Heart left ventricle (tissue), 13 donors: ENCODE results near the gene TM2D1.

Experiments
- POLR2A ChIP-seq, 2 donors: fragments of 450-650 bp; IDR thresholded peaks; one replicate each; pipeline ENCODE4 v1.6.1; 2017; ENCODE audit warnings: antibody characterized with exemption in 2 of 2, mild to moderate bottlenecking in 2 of 2, moderate library complexity in 2 of 2
- TF ChIP-seq, protein P1 (sequence below), 12 donors: fragments of 200-600 bp; sonication (generic) in 4 of 12; IDR thresholded peaks; one replicate each; pipeline versions ENCODE4 v1.5.0 to v1.8.0; 2018 to 2022; ENCODE audit warnings: antibody characterized with exemption in 12 of 12, mild to moderate bottlenecking in 5 of 12
- donor health status: ischemic (EF 13 %, LVEDD 7.1; RV severe dilation, severe dysfunction).
- donor health status: DM: no; HTN: yes; CAD: no.
- donor health status: DM: no; HTN: no; CAD: no.
- donor health status: ischemic (EF 25% LVEDD 6.9; RV normal size, moderate dysfunction).
- donor health status: ischemic (EF 25% LVEDD 5.7; RV mildly dilated, moderate dysfunction).
- donor health status: ischemic (EF 35%, LVEDD 5.7; RV mildly dilated, moderate dysfunction).
- donor health status: nonischemic (EF 11% LVEDD 7.7; RV severe dilation, severe dysfunction).
- donor health status: DM: yes; HTN: yes; CAD: no.
- donor health status: PGD.
- donor health status: ischemic (EF 29% LVEDD 5.4; RV normal size, mild dysfunction).
- donor health status: nonischemic (EF 23%, LVEDD 6.1; RV moderate dilation, normal function).

DNA sequence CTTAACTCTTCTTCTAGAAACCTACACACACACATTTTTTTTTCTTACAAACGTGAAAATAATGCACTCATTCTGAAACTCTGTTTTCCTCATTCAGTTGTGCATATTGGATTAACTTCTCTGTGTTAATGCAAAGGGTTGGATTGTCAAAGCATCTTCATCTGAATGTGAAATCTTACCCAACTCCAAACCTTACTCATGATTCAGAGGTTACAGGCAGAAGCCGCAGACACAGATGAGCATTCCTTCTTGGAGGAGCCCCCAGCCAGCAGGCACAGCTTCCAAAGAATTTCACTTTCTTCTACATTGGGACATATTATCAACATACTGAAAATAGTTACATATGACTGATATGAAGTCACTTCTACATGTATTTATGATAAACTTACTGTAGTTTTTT lies 33.0 kb upstream of the TM2D1 start:
- TF ChIP-seq, protein P1, sequence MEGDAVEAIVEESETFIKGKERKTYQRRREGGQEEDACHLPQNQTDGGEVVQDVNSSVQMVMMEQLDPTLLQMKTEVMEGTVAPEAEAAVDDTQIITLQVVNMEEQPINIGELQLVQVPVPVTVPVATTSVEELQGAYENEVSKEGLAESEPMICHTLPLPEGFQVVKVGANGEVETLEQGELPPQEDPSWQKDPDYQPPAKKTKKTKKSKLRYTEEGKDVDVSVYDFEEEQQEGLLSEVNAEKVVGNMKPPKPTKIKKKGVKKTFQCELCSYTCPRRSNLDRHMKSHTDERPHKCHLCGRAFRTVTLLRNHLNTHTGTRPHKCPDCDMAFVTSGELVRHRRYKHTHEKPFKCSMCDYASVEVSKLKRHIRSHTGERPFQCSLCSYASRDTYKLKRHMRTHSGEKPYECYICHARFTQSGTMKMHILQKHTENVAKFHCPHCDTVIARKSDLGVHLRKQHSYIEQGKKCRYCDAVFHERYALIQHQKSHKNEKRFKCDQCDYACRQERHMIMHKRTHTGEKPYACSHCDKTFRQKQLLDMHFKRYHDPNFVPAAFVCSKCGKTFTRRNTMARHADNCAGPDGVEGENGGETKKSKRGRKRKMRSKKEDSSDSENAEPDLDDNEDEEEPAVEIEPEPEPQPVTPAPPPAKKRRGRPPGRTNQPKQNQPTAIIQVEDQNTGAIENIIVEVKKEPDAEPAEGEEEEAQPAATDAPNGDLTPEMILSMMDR (IDR thresholded peaks at IDR 0.05), result no peak
- TF ChIP-seq POLR2A (IDR thresholded peaks at IDR 0.05), result no peak
